K562 (cell line): ENCODE data around the gene APC. TPM values are rescaled to one million over a fixed set of nuclear protein-coding genes. Genes with fewer than 3 reads are reported as not detected.
A peak's percentile ranks its signal among the peaks of the same experiment; 100 is the strongest.

Experiments used
- ATF1 ChIP-seq, 2 experiments: fragments of 450-650 bp in 1 of 2; IDR thresholded peaks; 2 replicates each; pipeline ENCODE4 v1.6.1; 2016; ENCODE audit warnings: missing compliant biosample characterization in 1 of 2, missing genetic modification characterization in 1 of 2
- ATF7 ChIP-seq: fragments of 450-650 bp; IDR thresholded peaks from 2 replicates; pipeline ENCODE4 v1.7.1; 2014; ENCODE audit warnings: mild to moderate bottlenecking, moderate library complexity
- CSDE1 ChIP-seq, 2 experiments: fragments of 450-650 bp; IDR thresholded peaks; 2 replicates each; pipeline ENCODE4 v1.6.1; 2016; ENCODE audit warnings: mild to moderate bottlenecking in 1 of 2
- DACH1 ChIP-seq: fragments of 450-650 bp; IDR thresholded peaks from 2 replicates; pipeline ENCODE4 v1.6.1; 2018; ENCODE audit not compliant: partially characterized antibody
- ERF ChIP-seq: fragments of 450-650 bp; formaldehyde crosslinking; IDR thresholded peaks from 2 replicates; pipeline ENCODE4 v1.4.0; 2020; ENCODE audit warnings: mild to moderate bottlenecking, mixed read lengths
- HNRNPH1 ChIP-seq: fragments of 200-400 bp; formaldehyde crosslinking; optimal IDR thresholded peaks from 2 replicates; pipeline ENCODE3; 2017; ENCODE audit warnings: low read depth, mild to moderate bottlenecking, low read length, moderate library complexity
- IFI16 ChIP-seq: fragments of 250-450 bp; sonication (Bioruptor Pico); IDR thresholded peaks from 2 replicates; pipeline ENCODE4 v2.1.2; 2022; ENCODE audit warnings: mild to moderate bottlenecking, inconsistent platforms
- IRF2 ChIP-seq: sonication (generic); formaldehyde crosslinking; IDR thresholded peaks from 2 replicates; pipeline ENCODE4 v1.8.1; 2022; ENCODE audit warnings: mild to moderate bottlenecking, missing genetic modification reagents
- KDM5B ChIP-seq: fragments of 200-600 bp; sonication (generic); IDR thresholded peaks from 2 replicates; pipeline ENCODE4 v1.6.1; 2012; ENCODE audit warnings: low read depth, mild to moderate bottlenecking, moderate library complexity, low read length, control low read depth, inconsistent platforms; ENCODE audit not compliant: insufficient replicate concordance
- MBD2 ChIP-seq: sonication (generic); IDR thresholded peaks from 2 replicates; pipeline ENCODE4 v1.6.1; 2016; ENCODE audit warnings: low read depth, borderline replicate concordance
- MITF ChIP-seq: IDR thresholded peaks from 2 replicates; pipeline ENCODE4 v1.6.1; 2014; ENCODE audit warnings: antibody characterized with exemption
- RFX1 ChIP-seq: fragments of 450-650 bp; IDR thresholded peaks from 2 replicates; pipeline ENCODE4 v1.6.1; 2016; ENCODE audit warnings: mild to moderate bottlenecking, moderate library complexity
- SREBF1 ChIP-seq: fragments of 150-350 bp; IDR thresholded peaks from 2 replicates; pipeline ENCODE4 v1.6.1; 2014; ENCODE audit warnings: antibody characterized with exemption, low read depth, low read length, borderline replicate concordance
- STAT5B ChIP-seq: fragments of 250-450 bp; sonication (Bioruptor Pico); IDR thresholded peaks from 2 replicates; pipeline ENCODE4 v1.8.0; 2021; ENCODE audit warnings: mild to moderate bottlenecking, inconsistent platforms
- SUPT5H ChIP-seq: fragments of 450-650 bp; IDR thresholded peaks from 2 replicates; pipeline ENCODE4 v1.6.1; 2016
- ZBTB26 ChIP-seq: fragments of 450-650 bp; formaldehyde crosslinking; IDR thresholded peaks from 2 replicates; pipeline ENCODE4 v1.4.0; 2022; ENCODE audit warnings: missing genetic modification characterization
- ZFP36 ChIP-seq: fragments of 150-350 bp; IDR thresholded peaks from 2 replicates; pipeline ENCODE4 v1.6.1; 2018; ENCODE audit warnings: low read length, low read depth; ENCODE audit not compliant: partially characterized antibody
- ZNF507 ChIP-seq: conservative IDR thresholded peaks from 2 replicates; pipeline ENCODE4 v1.6.1; 2017; ENCODE audit warnings: missing genetic modification characterization, missing compliant biosample characterization
- polyA plus RNA-seq, 8 experiments: library from polyadenylated mRNA; depleted of rRNA in 4 of 8; stranded (reverse) in 5 of 8; unstranded in 3 of 8; fragments of >200 nt; fragmentation: Nextera tagmentation in 2 of 8; fragmentation: Illumina TruSeq in 1 of 8; extraction: Ambion mirVana in 2 of 8; extraction: Trizol in 1 of 8; gene quantifications; 2 replicates each; pipeline versions ENCODE4 v1.2.1 to v1.2.3, GENCODE V29; 2011 to 2014; ENCODE audit warnings: inconsistent platforms in 1 of 8, missing spikeins in 1 of 8
- total RNA-seq, 7 experiments: library from RNA; depleted of rRNA in 6 of 7; stranded (reverse); fragments of >200 nt in 6 of 7; fragmentation: Illumina TruSeq in 2 of 7; extraction: Trizol in 2 of 7; gene quantifications; 2 replicates each; pipeline versions ENCODE4 v1.2.1 to v1.2.3, GENCODE V29; 2011 to 2021; ENCODE audit warnings: low replicate concordance in 1 of 7
- TF ChIP-seq, protein P1 (sequence below): fragments of 250-450 bp; sonication (Bioruptor Pico); IDR thresholded peaks from 2 replicates; pipeline ENCODE4 v1.5.0; 2021
- TF ChIP-seq, protein P2 (sequence below): fragments of 450-650 bp; IDR thresholded peaks from 2 replicates; pipeline ENCODE4 v1.6.1; 2016
- TF ChIP-seq, protein P3 (sequence below), 2 experiments: IDR thresholded peaks in 1 of 2; conservative IDR thresholded peaks in 1 of 2; 2 replicates each; pipeline ENCODE4 v1.6.1; 2016; ENCODE audit warnings: low read depth in 2 of 2, mild to moderate bottlenecking in 1 of 2, missing compliant biosample characterization in 1 of 2, missing genetic modification characterization in 1 of 2, moderate library complexity in 1 of 2

Gene APC
- total and polyA plus RNA-seq, 9 of the 15 experiments (the other 6 are each of a cell fraction or from before 2014, with no cell fraction given), result 5.7 to 29.5 (median 15.4) TPM

DNA sequence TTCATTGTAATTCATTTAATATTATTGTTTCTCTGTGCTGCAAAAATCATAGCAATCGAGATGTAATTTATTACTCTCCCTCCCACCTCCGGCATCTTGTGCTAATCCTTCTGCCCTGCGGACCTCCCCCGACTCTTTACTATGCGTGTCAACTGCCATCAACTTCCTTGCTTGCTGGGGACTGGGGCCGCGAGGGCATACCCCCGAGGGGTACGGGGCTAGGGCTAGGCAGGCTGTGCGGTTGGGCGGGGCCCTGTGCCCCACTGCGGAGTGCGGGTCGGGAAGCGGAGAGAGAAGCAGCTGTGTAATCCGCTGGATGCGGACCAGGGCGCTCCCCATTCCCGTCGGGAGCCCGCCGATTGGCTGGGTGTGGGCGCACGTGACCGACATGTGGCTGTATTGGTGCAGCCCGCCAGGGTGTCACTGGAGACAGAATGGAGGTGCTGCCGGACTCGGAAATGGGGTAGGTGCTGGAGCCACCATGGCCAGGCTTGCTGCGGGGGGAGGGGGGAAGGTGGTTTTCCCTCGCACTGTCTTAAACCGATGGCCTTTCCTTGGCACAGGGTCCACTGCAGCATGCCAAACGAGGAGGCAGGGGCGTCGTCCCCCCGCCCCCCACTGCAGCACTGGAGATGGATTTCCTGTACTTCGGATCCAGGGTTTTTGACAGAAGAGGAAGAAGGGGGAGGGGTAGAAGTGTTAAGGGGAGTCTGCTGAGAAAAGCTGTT lies at the start of gene APC (continued):
- TF ChIP-seq ZFP36, result no peak
- no peak for TF ChIP-seq ATF1 (CRISPR knock-in tag; IDR thresholded peaks at IDR 0.05)
- TF ChIP-seq ATF1 (tag; IDR thresholded peaks at IDR 0.05), result peak; percentile 84
- no peak for TF ChIP-seq HNRNPH1
- TF ChIP-seq KDM5B, result peak; percentile 71
- TF ChIP-seq, protein P1, sequence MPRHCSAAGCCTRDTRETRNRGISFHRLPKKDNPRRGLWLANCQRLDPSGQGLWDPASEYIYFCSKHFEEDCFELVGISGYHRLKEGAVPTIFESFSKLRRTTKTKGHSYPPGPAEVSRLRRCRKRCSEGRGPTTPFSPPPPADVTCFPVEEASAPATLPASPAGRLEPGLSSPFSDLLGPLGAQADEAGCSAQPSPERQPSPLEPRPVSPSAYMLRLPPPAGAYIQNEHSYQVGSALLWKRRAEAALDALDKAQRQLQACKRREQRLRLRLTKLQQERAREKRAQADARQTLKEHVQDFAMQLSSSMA (CRISPR knock-in tag), result no peak
- TF ChIP-seq DACH1, result peak; percentile 64
- peak; percentile 79 for TF ChIP-seq SUPT5H
- TF ChIP-seq MBD2, result 0 out of 2 replicates have a peak, but pooled peaks have one; percentile 15
- TF ChIP-seq ATF7, result peak; percentile 48; the same call in 1 of the 2 replicates
- no peak for TF ChIP-seq IRF2
- TF ChIP-seq RFX1, result no peak
- TF ChIP-seq ZNF507 (tag), result no peak
- TF ChIP-seq ERF (CRISPR knock-in tag), result 0 out of 2 replicates have a peak, but pooled peaks have one; percentile 59
- no peak for TF ChIP-seq STAT5B (CRISPR knock-in tag)
- no peak for TF ChIP-seq MITF
- no peak for TF ChIP-seq ZBTB26
- TF ChIP-seq CSDE1 (IDR thresholded peaks at IDR 0.05), result no peak
- TF ChIP-seq, protein P2, sequence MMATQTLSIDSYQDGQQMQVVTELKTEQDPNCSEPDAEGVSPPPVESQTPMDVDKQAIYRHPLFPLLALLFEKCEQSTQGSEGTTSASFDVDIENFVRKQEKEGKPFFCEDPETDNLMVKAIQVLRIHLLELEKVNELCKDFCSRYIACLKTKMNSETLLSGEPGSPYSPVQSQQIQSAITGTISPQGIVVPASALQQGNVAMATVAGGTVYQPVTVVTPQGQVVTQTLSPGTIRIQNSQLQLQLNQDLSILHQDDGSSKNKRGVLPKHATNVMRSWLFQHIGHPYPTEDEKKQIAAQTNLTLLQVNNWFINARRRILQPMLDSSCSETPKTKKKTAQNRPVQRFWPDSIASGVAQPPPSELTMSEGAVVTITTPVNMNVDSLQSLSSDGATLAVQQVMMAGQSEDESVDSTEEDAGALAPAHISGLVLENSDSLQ, result peak; percentile 72; the same call in 1 of the 2 replicates
- TF ChIP-seq, protein P3, sequence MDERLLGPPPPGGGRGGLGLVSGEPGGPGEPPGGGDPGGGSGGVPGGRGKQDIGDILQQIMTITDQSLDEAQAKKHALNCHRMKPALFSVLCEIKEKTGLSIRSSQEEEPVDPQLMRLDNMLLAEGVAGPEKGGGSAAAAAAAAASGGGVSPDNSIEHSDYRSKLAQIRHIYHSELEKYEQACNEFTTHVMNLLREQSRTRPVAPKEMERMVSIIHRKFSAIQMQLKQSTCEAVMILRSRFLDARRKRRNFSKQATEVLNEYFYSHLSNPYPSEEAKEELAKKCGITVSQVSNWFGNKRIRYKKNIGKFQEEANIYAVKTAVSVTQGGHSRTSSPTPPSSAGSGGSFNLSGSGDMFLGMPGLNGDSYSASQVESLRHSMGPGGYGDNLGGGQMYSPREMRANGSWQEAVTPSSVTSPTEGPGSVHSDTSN (CRISPR knock-in tag; IDR thresholded peaks at IDR 0.05; ENCODE audit: low read depth), result no peak
- TF ChIP-seq, protein P3 (tag; conservative IDR thresholded peaks at IDR 0.05; ENCODE audit: low read depth), result peak; percentile 79
- no peak for TF ChIP-seq SREBF1
- no peak for TF ChIP-seq IFI16 (CRISPR knock-in tag)
